ENCODE data around the gene STRIP2.
"Not testable (repeated sequence)": the region's sequence is repeated elsewhere in the genome, so short reads cannot be mapped to it uniquely, and the experiment has no call there.

The STRIP2 gene

DNA sequence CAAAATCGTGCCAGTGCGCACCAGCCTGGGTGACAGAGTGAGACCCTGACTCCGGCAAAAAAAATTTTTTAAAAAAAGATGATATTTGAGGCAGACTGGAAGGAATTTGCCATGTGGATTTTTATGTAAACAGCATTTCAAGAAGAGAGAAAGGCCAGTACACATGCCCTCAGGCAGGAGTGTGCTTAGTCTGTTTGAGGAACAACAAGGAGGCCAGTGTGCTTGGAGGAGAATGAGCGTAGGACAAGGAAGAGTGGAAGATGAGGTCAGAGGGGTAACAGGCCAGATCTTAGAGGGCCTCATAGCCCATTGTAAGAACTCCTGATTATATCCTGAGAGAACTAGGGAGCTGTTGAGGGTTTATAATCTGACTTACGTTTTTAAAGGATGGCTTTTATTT, 17.2 kb upstream of the STRIP2 start:
- DNase-seq = no peak

DNA sequence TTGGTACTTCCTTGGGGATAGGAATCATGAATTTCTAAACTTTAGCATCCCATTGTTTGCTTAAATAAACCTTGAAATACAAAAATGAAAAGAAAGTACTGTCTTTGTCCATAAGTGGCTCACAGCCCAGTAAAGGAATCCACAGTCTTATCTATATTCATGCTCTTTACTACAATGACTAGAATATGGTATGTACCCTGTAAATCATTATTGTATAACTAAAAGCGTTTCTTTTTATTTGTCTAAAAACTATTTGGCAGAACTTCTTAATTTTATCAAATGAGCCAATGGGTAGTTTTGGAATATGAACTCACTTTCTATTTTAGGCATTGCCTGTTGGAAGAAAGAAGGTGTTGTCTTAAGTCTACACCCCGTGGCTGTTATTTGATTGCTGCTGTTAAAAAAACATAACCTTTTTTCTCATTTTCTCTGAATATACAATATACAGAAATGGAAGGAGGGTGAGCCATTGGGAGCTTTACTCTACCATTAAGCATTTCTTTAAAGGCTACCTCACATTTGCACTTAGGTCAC, 12.4 kb upstream of the STRIP2 start:
- DNase-seq = no peak

DNA sequence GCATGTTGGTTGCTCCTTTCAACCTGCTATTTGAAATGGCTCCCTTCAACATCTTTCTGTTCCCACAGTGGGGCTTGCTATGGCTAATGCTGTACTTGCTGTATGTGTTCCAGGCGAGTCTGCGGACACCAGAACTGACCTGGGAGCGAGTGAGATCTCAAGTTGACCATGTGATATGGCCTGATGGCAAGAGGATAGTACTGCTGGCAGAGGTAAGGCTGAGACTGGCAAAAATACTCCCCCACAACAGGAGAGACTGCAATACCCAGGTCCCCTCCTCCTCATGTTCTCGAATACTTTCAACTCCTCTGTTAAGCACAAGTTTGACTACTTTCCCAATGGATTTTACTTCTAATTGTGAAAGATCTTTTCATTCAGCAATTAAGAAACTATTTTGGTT, 11.5 kb upstream of the STRIP2 start:
- DNase-seq = no peak

DNA sequence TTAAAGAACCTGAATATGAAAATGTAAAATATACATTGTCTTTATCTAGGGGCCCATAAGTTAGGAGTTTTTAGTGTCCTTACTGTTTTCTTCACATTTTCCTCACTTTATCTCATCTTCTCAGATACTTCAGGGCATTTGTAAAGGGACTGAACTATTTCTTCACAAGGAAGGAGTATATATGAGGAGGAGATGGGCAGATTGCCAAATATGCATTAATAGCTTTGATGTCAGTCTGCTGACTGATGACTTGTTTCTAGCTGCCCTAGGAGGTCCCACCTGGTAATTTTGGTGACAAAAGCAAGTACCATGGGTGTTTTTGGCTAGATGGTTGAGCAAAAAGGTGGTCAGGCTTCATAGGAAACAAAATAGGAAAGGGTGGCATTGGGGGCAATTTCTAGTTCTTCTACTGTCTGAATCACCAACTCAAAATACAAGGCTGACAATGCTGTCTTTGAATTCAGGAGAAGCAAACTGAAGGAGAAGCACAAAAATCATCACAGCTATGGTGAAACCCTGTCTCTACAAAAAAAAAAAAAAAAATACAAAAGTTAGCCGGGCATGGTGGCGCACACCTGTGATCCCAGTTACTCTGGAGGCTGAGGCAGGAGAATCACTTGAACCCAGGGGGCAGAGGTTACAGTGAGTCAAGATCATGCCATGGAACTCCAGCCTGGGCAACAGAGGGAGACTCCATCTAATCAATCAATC, 10.4 kb upstream of the STRIP2 start:
- no peak for DNase-seq

DNA sequence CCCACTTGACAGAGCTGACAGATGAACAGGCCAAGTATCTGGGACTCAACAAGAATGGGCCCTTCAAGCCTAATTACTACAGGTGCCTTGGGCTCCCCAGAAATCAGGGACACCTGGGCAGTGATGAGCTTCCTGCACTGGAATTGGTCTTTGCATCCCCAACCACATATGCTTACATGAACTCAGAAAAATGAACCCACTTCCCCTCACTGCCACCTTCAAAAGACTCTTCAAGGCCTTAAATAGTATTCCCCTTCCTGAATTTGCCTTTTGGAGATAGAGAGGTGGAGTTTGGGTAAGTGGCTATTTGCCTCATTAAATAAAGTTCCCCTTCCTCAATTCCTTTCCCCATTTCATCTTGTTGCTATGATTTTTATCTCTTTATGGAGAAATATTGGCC, 7.8 kb upstream of the STRIP2 start:
- no peak for DNase-seq

DNA sequence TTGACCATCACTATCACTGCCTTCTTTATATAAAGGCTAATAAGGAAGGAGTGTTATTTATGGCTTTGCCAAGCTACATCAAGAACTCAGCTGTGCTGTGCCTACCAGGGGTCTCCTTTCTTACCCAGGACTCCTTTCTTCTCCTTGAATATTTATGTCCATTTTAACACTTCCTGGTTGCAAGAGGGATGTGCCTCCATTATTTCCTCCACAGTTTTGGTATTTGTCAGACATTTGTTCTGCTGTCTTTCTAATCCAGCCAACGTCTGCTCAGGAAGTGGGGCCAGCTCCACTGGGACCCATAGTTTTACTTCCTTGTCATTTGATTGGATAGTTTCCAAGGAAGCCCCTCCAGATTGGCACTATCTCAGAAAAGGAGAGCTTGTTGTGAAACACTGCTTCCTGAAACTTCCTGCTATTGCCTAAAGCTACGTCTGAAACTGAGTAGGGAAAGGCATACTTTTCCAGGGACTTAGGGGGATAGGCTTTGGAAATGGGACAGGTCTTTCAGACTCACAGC, 6.6 kb upstream of the STRIP2 start:
- DNase-seq = no peak

DNA sequence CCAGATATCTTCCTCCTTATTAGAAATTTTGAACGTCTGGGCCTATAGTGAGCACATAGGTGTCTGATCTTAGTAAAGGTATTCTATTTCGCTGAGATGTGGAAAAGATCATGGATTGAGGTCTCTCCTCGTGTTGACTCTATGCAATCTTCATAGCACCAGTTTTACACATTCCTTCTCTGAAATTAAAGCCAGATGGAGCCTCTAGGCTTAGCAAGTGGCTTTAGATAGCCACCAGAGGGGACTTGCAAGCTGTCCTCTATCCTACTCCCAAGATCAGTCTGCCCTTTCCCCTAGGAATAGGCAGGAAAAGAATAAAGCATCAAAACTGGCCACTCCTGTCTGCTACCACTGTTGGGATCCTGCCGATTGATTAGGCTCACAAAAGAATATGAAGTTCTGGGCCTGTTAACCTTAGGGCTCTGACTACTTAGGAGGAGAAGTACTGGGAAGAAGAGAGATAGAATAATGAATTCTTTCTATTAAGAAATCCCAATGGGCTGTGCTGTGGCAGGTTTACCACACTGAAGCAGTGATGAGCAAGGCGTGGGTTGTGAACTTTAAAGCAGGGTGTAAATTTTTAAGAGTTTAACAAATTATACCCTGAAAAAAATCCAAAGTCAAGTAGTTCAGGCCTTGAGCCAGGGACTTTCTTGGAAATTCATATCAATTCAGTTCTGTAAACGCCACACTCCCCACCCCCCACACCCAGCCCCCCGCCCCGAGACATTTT, 2.2 kb upstream of the STRIP2 start:
- no peak for DNase-seq

DNA sequence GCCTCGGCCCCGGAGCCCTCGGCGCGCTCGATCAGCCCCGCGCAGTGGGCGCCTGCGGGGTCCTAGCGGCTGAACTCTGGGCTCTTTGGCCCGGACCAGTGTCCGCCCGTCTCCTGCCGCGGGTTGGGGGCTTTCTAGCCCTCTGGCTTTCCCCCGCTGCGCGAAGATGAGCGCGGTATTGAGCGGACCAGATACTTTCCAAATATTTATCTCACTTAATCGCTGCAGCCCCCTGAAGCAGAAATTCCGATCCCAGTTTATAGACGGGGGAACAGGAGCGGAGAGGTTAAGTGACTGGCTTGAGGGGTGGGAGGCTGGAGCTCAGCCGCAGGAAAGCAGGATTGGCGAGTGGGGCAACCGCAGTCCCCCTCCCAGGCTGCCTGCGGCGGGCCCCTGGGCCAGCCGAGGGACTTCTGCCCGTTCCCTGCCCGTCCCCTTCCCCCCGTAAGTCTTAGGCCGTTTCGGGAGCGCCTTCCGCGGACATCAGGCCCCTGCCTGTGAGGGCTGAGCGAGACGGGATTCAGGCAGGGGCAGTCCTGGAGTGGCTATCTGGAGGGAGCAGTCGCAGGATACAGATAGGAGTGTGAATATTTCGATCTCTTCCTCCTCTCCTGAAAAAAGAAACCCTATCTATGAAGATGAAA, 565 bp downstream of the STRIP2 start:
- DNase-seq = peak in 3 of 56 donors; percentile 1 to 21 (median 2)

DNA sequence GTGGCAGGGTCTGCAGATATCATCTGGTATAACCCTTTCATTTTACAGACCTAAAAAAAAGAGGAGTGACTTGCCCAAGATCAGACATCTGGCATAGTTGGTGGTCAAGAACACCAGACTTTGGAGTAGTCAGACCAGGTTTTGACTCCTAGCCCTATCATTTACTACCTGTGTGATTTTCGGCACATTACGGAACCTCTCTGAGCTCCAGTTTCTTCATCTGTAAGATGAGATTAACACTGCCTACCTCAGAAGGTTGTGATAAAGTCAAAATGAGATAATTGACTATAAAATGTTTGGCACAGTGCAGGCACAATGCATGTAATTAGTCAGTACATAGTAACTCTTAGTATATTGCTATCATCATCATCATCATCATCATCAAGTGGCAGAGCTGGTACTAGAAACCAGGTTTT, 1.2 kb downstream of the STRIP2 start:
- DNase-seq = no peak

DNA sequence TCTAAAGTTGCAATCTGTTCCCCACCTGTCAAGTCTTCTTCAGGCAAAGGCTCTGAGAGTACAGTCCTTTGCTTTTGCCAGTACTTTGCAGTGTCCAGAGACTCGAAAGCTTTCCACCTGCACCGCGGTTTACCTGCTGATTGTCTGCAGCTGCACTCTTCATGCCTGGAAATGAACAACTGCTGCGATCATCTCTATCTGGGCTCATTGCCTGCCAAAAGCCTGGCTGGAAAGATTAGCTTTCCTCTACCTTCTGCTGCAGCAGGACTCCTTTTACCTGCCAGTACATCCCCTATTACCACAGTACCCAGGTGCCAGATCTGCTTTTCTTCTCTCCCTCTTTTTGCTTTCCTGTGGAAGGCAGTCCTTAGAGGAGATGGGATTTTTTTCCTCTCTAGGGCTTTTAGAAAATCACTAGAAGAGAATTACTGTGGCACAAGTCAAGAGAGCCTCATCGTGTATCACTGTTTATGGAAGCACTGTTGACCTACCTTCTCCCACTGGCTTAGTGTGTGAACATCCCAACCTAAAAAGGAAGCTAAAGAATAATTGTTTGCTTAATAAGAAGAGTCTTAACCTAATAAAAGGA, 2.2 kb downstream of the STRIP2 start:
- DNase-seq = no peak

DNA sequence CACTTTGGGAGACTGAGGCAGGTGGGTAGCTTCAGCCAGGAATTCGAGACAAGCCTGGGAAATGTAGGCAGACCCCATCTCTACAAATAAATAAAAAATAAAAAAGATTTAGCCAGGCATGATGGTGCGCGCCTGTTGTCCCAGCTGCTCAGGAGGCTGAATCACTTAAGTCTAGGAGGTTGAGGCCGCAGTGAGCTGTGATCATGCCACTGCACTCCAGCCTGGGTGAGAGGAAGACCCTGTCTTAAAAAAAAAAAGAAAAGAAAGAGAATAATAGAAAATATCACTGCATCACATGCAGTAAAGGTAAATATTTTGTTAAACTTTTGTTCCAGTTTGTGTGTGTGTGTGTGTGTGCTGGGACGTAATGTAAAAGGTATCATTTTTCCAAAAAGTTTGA, 3.0 kb downstream of the STRIP2 start:
- no peak for DNase-seq

DNA sequence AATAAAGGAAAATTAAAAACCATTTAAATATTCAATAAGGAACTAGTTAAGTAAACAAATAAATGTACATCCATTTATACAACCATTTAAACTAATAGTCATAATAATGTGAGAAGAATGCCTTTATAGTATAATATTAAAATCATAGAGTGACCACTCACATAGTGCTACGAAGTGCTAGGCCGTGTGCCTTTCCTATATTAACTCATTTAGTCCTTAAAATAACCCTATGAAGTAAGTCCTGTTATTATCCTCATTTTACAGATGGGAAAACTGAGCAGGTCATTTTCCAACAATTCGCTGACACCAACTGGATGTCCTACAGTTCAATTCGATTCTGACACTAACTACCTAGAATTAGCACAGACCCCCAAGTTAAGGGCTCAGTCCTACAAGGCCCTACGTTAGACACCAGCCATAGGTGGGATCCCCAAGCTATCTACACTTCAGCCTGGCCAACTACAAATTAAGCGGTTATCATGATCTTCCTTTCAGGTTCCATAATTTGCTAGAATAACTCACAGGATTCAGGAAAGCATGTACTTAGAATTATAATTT, 4.1 kb downstream of the STRIP2 start:
- no peak for DNase-seq

DNA sequence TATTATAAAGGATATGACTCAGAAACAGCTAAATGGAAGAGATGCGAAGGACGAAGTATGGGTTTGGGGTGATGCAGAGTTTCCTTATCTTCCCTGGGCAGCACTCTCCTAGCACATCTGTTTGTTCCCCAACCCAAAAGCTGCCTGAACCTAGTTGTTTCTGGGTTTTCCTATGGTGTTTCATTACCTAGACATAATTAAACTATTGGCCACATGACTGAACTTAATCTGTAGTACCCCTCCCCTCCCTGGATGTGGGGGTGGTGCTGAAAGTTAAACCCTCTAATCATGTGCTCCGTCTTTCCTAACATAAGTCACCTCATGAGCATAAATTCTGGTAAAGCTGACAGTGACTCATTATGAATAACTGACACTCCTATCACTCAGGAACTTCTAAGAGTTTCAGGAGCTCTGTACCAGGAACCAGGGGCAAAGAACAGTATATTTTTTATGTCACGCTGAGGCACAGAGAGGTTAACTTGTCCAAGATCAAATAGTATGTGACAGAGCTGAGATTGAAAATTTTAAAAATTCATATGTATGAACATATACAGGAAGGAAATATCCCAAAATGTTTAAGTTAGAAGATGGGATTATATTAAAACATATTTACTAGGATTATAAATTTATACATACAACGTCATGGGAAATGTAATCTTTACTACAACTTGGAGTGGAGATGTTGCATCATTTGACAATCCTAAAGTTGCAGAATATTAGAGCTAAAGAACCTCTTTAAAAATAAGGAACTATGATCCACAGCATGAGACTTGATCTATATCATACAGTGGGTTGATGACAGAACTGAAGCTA, 4.8 kb downstream of the STRIP2 start:
- DNase-seq = no peak

DNA sequence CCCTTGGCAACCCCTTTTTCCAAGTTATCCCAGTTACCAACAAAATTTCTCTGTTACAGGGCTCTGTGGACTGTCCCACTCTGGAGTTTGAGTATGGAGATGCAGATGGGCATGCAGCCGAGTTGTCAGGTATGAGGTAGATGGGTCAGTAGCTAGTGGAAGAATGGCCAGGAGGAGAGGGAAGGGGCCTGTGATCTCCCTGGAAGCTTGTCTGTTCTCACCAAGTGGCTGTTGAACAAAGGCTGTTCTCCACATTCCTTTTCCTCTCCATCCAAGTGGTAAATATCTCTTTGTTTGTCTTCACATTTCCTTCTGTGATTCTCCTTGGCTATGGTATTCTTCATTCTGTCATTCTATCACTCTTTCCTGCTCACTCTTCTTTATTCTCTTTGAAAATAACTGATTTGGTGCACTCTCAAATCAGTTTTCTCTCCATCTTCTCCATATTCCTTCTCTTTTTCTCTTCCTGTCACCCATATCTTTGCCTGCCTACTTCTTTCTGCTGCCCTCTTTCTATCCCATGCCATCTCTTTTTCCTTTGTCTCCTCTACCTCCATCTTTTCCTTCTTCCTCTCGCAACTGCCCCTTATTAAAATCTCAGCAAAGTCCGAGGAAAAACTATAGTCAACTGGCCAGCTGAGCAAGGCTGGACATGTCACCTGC, 5.9 kb downstream of the STRIP2 start:
- no peak for DNase-seq

DNA sequence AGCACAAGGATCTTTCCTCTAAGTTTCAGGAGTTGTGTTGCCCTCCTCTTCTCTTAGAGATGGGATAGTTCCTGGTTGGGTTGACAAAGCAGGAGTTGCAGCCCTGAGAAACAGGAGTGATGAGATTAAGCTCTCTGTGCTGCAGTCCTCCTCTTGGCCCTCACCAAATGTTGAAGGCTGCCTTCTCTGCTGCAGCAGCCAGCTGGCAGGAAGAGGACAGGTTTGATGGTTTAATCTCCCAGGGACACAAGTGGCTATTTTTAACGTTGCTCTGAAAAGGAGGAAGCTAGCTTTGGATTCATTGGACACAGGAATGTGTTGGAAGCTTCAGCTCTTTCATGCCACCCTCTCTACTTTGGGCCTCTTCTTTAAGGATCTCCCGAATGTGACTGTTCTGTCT, 9.4 kb downstream of the STRIP2 start:
- DNase-seq = peak in 1 of 56 donors; percentile 4

DNA sequence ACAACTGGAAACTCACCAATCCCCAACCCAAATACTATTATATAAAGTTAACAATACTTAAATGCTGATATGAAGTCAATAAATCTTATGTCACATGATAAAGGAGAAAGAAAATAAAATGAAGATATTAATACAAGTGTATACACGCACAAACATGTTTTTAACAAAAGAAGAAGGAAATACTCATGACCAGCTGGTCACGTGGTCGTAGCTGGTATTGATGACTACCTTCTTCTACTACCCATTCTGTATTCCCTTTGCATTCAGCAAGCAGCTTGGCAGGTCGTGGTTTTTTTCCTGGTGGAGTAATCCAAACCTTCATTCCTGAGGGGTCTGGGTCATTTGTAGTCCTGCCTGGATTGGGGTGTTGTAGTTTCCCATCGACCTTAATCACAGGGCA, 10.5 kb downstream of the STRIP2 start:
- not testable (repeated sequence) for DNase-seq

DNA sequence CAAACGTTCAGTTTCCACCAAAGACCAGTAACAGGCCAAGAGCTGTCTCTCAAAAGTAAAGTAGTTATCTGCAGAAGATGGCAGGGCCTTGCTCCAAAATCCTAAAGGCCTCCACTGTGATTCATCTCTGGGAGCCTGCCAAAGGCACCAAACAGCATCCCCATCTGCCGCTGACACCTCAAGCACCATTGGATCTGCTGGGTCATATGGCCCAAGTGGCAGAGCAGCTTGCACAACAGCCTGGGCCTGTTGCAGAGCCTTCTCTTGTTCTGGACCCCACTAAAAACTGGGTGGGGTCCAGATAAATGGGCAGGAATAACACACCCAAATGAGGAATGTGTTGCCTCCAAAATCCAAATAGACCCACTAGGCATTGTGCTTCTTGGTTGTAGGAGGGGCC, 12.7 kb downstream of the STRIP2 start:
- DNase-seq = not testable (repeated sequence)

DNA sequence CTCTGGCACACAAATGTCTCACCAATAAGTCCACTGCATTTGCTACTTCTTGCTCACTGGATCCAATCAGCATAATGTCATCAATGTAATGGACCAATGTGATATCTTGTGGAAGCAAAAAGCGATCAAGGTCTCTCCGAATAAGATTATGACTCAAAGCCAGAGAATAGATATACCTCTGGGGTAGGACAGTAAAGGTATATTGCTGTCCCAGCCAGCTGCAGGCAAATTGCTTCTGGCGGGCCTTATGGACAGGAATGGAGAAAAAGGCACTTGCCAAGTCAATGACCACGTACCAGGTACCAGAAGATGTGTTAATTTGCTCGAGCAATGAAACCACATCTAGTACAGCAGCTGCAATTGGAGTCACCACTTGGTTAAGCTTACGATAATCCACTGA, 13.2 kb downstream of the STRIP2 start:
- not testable (repeated sequence) for DNase-seq

DNA sequence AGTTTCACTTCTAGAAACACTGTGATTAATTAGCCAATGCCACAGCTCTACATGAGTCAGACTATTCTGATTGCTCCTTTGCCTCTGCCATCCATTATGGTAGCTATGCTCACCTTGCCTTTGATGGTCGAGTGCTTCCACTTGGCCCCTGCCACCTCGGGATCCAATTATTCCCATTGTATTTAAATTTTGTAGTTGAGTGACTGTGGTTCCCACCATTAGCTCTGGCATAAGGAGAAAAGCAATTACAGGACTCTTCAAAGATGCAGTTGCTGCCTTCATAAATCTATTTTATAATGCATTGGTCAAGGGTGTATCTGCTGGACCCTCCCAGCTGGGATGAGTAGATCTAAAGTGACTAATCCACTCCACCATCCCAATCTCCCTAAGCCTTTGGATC, 14.4 kb downstream of the STRIP2 start:
- DNase-seq = not testable (repeated sequence)

DNA sequence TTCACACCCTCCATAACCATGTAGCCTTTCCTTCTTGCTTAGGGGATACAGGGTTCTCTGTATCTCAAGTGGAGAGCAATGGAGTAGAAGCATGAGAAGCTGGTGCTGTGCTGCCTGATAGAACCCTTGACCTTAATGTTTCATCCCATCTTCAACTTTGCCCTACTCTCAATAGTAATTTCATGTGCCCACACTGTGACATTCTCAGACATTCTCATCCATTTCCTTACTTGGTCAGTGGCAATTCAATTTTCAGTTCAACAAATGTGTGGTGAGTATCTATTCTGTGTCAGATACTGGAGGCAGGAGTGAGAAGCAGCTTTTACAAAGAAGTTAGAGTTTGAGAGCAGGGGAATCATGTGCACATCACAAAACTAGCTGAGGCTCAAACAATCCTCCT, 16.1 kb downstream of the STRIP2 start:
- no peak for DNase-seq
